ENCODE measurements around the gene MPHOSPH9.

The MPHOSPH9 gene

DNA sequence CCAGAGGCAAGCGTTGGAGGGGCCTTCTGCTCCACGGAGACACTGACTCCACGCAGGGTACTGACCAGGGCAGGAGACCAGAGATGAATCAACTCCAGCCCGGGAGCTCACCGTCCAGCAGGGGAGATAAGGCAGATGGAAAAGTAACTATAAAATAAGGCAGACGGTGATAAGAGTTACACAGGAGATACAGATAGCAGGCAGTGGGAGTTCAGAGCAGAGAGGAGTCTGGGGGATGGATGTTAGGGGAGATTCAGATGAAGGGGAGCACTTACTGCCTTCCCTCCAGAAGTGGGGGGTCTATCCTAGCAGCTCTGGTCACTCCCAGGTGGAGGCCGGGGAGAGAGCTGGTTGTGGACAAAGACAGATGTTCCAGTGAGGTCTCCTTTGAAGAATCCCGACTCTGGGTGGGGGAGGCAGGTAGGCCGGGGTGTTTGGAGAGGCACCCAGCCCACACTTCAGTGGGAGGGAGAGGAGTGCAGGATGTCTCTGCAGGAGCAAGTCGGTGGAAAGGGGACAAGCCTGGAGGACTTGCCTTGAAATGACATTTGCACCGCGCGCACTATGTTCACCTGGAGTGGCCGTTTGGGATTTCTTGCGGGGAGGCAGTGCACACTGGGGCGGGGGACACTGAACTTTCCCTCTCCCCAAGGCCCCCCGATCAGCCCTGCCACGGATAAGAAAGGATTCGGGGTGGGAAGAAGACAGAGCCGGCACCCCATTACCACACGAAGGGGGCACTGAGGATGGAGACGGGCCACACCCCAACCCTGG is 83.3 kb downstream of the MPHOSPH9 start:
- DNase-seq (ENCODE audit: low spot score): no peak

DNA sequence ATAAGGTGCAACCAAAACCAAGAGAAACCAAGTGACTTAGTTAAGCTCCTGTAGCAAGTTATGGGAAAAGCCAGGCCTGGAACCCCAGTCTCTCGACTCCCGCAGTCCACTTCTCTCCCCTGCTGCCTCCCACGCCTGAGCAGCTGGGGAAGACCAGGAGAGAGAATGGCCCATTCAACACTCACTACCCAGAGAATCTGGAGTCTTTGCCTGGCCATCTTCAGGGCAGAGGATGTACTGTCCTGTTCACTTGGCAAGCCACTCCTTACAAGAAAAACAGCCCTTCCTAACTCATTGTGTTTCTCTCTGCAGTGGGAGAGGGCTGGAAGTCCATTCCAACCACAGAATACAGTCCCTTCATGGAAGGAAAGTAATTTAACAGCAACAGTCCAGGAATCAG is 83.9 kb downstream of the MPHOSPH9 start:
- no peak for DNase-seq (ENCODE audit: low spot score)

DNA sequence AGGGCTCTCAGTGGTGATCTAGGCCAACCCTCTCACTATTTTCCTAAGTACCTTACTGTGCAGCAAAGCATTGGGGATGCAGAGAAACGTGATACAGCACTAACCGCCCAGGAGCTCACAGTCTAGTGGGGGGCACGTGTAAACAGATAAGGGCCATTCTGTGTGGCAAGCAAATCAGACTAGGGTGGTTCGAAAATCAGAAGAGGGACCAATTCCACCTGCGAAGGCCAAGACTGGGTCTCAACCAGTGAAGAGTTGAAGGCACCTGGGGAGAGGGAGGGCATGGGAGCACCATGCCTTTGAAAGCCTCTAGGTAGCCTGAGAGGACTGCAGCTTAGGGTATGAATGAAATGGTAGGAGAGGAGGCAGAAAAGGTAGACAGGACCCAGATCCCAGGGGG is 84.3 kb downstream of the MPHOSPH9 start:
- DNase-seq (ENCODE audit: low spot score): no peak

DNA sequence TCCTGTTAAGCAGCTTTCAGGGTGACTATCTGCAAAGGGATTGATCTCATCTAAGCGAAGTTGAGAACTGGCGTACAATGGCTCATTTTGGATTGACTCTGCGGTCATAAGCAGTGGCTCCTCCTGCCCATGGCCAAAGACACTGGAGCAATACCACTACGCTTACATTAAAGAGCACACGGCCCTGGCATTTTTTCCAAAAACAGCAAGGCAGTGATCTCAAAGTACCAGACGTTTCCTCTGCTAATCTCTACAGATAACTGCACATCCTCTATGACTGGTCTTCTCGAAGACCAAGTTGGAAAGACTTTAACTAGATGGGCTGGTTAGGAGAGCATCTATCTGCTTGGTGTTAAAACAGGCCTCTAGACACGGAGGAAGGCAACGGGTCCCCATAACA is 84.7 kb downstream of the MPHOSPH9 start:
- no peak for DNase-seq (ENCODE audit: low spot score)

DNA sequence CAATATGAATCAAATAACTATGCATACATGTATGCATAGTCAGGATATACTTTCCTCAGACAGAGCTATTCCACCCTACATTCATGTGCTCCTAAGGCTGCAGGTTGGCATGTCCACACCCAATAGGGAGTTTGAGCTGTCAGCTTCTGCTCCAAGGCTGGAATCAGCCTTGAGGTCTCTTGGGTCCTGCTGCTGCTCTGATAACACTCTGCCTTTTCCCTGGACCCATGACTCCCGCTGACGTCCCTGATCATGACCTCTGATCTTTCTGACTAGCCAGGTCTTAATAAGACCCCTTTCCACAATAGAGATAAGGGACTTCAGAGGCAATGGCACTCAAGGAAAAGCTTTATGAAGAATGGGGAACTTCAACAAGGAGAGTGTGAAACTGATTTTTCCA is 87.7 kb downstream of the MPHOSPH9 start:
- DNase-seq (ENCODE audit: low spot score): no peak

DNA sequence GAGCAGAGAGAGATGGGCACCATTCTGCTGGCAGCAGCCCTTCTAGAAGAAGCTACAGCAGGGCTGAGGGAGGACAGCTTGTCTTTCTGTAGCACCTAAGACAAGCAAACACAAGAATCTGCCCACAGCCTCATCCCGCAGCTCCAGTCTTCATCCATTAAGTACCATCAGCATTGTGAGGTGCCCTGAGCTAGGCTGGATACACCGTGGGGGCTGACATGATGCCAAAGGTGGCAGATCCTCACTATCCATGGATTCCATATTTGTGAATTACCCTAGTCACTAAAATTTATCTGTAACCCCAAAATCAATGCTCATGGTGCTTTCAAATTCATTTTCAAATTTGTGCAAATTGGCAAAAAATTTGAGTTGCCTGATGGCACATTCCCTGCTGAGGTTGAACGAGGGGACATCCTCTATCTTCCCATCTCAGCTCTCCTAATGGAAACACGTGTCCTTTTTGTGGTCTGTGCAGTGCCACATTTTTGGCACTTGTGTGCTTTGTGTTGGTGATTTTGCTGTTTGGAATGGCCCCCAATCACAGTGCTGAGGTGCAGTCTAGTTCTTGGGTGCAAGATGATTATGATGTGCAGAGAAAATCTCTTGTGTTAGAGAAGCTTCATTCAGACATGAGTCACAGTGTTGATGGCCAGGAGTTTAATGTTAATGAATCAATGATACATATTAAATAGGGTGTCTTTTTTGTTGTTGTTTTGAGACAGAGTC is 89.0 kb downstream of the MPHOSPH9 start:
- no peak for DNase-seq (ENCODE audit: low spot score)

DNA sequence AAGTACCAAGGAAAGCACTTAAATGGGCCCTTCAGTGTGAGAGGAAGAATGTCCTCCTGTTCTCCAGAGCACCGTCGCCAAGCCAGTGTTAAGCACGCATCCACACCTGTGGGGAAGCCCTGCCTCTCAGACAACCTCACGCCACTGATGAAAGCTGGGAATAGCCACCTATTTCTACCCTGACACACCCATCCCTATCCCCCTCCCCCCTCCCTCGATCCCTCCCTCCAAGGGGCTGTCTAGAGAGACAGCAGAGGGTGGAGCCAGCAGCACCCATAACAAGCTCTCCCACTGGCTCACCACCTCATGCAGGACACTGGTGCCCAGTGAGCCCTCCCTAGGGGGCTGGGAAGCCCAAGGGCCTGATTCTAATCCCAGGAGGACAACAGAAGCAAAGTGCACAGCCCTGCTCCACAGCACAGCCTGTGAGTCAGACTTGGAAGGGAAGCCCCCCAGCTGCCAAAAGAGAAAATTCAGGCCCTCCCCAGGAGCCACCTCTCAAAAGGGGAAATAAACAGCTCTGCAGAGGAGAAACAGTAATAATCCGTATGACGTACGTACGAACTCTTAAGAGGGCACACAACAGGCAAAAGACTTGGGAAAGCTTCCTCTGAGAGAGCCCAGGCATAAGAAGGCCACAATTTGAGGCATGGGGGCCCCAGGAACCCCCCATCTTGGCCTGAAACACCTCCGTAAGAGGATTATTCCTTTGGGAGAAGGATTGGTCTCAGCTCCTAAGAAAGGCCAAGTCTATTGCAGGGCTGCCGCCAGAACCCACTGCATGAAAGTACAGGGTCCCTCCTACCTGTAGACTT is 89.8 kb downstream of the MPHOSPH9 start:
- no peak for DNase-seq (ENCODE audit: low spot score)

DNA sequence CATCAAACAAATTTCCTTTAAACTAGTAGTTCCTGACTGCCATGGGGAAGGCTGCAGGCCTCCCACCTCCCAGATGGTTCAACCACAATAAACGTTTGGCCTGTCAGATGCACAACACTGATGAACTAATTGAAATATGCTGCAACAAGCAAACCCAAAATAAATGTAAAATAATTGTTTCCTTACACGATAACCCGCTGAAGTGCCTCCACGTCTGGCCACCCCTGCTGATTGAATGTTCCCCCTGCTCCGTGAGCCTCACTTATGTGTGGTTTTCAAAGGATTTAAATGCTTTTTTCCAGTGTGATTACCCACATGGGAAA is 90.5 kb downstream of the MPHOSPH9 start:
- no peak for DNase-seq (ENCODE audit: low spot score)

DNA sequence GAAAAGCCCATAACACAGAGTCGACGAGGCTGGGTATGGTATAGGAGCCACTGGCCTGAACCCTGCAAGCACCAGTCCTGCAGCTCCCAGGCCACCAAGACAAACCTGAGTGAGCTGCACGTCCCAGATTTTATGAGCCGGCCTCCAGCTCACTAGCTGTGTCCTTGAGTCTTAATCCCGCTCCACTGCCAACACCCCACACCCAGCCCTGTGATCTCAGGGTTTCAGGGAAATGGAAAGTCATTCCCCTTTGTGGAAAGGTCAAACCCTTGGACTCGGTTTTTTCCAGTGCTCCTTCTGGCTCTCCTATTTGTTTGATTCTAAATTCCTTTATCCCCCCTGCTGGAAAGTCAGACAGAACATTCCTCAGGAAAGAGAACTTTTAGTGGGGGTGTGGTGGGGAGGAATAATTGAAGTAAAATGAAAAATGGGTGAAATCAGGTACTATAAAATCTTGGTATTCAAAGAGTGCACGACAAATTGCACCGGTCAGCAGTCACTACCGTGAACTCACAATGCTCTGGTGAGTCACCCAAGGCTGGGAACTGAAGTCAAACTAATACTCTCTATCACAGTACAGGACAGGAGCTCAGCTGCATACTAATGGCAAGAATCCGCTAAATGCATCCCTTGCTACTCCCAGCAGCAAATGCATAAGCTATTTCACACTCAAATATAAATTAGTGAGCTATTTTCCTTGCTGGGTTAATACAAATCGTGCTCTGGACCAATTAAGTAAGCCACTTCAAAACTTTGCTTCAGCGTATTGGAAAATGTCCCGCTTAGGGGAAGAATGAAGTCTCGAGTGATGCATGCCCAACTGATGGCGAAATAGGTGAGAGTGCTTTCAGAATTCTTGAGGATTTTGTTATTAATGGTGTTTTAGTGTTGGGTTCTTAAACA is 91.1 kb downstream of the MPHOSPH9 start:
- peak; percentile 60 for DNase-seq (ENCODE audit: low spot score)

DNA sequence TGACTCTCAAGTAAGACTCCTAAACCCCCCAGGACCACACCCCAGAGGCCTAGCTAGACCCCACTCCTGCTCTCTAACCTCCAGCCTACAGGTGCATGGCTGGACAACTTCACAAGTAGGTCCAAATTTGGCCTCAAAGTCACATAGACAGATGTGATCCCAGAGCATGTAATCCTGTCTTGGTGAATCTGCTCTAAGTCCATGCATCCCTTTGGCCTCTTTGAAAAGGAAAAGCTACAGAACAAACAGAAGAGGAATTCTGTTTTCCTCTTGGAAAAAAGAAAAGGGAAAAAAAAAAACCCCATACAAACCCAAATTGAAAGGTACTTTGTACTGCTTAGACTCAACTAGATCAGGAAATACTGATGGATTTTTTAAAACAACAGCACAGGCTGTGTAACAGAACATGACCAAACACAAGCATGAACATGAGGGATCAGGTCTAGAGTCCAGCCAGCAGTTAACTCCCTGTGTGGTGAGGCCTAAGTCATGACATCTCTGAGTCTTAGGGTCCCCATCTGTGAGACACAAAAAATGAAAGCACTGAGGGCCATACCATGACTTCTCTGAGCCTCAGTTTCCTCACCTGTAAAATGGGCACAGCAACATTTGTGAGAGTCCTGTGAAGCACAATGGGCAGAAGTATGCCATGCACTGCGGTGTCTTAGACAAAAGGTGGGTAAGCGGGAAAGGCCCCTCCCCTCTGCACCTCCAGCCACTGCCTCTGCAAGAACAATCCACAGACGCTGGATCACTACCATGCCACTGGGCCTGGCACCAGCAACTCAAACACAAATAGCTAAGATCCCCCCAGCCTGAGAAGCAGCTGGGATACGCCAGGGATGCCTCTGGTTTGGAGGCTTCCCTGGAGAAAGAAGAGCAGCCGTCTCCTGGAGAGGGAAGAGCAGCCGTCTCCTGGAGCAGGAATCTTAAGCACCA is 92.0 kb downstream of the MPHOSPH9 start:
- no peak for DNase-seq (ENCODE audit: low spot score)

DNA sequence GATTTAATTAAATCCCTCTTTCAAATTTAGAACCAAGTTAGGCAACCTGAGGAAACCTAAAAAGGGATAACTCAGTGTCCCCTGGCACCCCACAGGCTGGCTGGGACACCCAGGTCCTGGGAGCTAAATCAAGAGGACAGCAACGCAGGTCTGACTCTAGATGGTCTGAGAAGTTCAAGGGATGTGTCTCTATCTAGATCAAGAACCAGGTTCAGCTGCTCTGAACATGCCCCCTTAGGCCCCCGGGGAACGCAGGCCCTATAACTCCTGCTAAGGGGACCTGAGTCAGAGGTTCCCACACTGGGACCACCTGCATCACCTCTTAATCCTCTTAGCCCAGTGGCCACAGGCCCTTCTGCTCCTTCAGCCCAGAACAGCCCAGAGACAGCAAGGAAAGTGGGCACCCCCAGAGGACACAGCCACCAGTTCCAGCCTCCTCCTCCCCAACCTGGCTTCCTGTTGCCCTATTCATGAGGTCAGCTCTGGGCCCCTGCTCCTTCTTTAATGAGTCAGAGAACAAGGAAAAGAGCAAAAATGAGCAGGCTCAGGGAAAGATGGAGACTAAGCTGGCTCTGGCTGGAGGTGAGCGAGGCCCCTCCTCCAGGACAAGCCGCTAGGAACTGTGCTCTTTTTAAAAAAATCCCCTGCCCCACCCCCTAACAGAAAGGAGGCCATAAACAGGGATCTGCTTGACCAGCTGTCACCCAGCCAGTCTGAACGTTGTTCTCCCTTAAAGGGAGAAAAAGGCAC is 92.8 kb downstream of the MPHOSPH9 start:
- peak; percentile 46 for DNase-seq (ENCODE audit: low spot score)

DNA sequence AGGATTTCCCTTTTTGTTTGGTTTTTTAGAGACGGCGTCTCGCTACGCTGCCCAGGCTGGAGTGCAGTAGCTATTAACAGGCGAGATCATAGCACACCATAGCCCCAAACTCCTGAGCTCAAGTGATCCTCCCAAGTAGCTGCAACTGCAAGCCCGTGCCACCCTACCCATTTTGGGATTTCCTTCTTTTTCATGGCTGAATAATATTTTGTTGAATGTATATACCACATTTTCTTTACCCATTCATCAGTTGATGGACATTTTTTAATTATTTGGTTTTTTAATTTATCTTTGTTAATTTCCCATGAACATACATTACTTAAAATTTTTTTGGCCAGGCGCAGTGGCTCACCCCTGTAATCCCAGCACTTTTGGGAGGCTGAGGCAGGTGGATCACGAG is 97.3 kb downstream of the MPHOSPH9 start:
- DNase-seq (ENCODE audit: low spot score): no peak

DNA sequence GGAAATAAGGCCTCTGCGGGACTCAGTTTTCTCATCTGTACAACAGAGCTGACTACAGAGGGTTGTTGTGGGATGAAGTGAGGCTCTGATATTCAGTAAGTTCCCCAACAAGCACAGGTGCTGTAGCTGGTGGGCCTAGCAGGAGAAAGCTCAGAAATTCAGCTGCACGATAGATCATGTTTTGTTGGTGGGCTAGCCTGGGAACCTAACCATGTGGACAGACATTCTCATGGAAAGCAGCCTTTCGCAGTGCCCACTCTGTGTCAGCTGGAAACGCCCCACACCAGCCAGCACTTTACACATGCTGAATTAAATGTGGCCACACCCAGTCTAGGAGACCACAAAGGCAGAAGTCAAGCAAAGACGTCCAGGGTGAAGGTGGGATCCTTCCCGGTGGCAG is 98.1 kb downstream of the MPHOSPH9 start:
- DNase-seq (ENCODE audit: low spot score): no peak

DNA sequence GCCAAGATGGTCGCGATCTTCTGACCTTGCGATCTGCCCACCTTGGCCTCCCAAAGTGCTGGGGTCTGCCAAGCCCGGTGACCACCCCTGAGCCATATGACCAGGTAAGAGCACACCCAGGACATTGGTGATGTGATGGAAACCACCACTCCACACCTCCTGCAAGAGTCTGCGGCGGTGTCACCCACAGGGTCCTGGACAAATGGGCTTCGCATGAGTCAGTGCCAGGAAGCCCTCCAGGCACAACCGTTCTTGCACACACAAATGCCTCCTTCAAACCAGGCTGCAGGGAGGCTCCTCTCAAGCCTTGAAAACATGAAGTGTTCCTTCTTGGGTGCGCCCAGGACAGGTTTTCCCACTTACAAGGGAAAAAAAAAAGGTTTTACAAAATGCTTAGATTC is 98.7 kb downstream of the MPHOSPH9 start:
- DNase-seq (ENCODE audit: low spot score): no peak

DNA sequence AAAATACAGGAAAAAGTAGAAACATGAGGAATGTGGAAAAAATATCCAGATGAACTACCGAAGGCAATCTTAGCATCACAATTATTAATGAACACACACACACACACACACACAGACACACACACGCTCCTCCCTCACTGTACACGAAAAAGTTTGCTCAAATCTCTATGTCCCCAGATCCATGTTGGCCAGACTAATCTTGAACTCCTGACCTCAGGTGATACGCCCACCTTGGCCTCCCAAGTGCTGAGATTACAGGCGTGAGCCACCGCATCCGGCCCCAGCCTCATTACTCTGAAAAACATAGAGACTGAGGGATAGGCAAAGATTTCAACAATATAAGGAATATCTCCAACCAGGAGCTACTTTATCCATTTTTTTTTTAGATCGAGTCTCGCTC is 99.2 kb downstream of the MPHOSPH9 start:
- no peak for DNase-seq (ENCODE audit: low spot score)

DNA sequence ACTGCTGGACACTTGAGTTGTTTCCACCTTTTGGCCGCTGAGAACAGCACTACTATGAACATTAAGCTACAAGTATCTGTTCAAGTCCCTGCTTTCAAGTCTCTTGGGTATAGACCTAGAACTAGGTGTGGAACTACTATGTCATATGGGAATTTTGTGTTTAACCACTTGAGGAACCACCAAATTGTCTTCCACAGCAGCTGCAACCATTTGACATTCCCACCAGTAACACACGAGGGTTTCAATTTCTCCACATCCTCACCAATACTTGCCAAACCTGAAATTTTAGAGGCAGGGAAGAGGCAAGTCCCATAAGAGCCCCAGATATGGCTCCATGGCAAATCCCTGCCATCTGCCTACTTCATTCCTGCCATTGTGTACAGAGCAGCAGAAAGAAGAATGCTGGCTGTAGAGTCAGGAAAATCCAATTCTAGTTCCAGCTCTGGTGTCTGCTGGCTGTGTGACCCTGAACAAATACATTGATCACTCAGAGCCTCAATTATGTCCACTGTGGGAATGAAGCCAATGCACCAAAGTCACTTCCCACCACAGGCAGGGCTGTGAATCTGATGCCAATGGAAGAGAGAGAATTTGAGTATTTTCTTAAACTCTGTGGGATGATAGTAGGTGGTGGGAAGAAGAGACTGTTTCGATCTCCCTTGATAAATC is 99.9 kb downstream of the MPHOSPH9 start:
- no peak for DNase-seq (ENCODE audit: low spot score)

DNA sequence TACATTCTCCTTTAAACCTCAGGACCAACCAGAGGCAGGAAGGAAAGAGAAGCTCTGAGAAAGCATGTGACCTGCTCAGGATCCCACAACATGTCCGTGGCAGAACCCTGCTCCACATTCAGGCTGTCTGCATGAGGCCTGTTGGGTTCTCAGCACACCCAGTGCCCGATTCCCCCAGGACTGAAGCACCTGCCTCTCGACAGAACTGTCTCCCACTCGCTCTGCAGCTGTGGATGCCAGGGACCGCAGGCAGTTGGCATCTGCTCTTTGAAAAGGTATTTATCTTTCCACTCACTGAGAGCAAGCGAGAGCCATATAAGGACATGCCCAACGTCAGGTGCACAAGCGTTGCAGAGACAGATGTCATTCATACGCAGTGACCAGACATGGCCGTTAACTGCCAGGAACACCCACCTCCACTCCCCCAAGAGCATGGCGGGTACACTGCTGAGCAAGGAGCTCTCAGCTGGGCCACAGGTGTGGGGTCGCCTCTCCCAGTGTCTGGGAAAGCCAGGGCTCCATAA is 101.0 kb downstream of the MPHOSPH9 start:
- DNase-seq (ENCODE audit: low spot score): no peak

DNA sequence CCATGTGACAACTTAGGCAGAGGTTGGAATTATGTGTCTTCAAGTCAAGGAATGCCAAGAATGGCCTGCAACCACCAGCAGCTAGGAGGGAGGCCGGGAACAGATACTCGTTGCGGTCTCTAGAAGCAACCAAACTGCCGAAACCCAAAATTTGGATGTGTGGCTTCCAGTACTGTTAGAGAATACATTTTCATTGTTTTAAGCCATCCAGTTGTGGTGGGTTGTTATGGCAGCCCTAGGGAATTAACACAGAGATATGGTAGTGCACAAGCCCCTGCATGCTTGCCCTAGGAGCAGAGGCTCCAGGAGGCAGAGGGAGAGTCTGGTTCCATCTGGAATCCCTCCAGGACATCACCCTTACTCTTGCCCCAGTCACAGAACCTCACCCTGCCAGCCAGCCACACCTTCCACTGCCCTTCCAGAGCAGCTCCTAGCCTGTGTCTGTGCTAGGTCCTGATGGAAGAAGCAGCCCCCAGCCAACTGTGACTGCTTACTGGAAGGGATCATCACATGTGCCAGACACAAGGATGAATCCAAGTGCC is 101.6 kb downstream of the MPHOSPH9 start:
- DNase-seq (ENCODE audit: low spot score): no peak

DNA sequence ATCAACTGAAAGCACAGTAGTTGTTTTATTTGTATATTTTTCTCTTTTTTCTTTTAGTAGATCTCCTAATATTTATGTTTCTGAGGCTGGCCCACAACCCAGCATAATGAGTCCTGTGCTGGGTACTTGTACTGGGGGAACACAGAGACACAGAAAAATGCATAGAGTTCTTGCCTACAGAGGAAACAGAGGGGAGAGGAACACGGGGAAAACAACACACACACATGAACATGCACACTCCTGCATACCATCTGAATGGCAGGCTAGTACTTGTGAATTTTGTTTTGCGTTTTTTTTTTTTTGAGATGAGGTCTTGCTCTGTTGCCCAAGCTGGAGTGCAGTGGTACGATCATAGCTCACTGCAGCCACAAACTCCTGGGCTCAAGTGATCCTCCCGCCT is 103.3 kb downstream of the MPHOSPH9 start:
- DNase-seq (ENCODE audit: low spot score): no peak
